IMR-90 (cell line): Measurements from ENCODE around the gene GLG1. TPM values are rescaled to one million over a fixed set of nuclear protein-coding genes. Genes with fewer than 3 reads are reported as not detected.
"Not testable (repeated sequence)": the region's sequence is repeated elsewhere in the genome, so short reads cannot be mapped to it uniquely, and the experiment has no call there.

Experiments used
- ATAC-seq: fragments of 200-7000 bp; cut with Tn5 transposase; 2 replicates; pipeline ENCODE4 v1.9.1; 2020; ENCODE audit warnings: low read depth, mild to moderate bottlenecking, moderate library complexity
- BruUV-seq: library from RNA; stranded (reverse); fragments of 400-500 nt; replicated peaks from 2 replicates; lab custom pipeline; 2021; lab: Mats Ljungman, UMichigan
- CTCF ChIA-PET: fragments of 300-600 bp; formaldehyde crosslinking; extraction: SDS; loops from one replicate; lab custom pipeline; 2021; ENCODE audit warnings: antibody characterized with exemption; lab: Yijun Ruan, JAX
- POLR2A ChIA-PET: fragments of 300-600 bp; sonication (Branson Sonifier 250); formaldehyde crosslinking; loops from one replicate; lab custom pipeline; 2022; ENCODE audit warnings: antibody characterized with exemption; ENCODE audit not compliant: unreplicated experiment; lab: Charles Lee
- DNase-seq: peaks from one replicate; pipeline ENCODE4 v3.0.0; 2013
- H2AFZ ChIP-seq: replicated peaks from 2 replicates; pipeline ENCODE3; 2013; ENCODE audit warnings: low read length, mild to moderate bottlenecking; ENCODE audit not compliant: poor library complexity
- H2AK5ac ChIP-seq: 2 replicates; pipeline ENCODE4 v1.6.1; 2013; ENCODE audit warnings: low read depth, low read length, inconsistent platforms
- H2AK9ac ChIP-seq: replicated peaks from 2 replicates; pipeline ENCODE3; 2013; ENCODE audit warnings: mild to moderate bottlenecking, low read depth, low read length, moderate library complexity; ENCODE audit not compliant: poor library complexity
- H2BK120ac ChIP-seq: 2 replicates; pipeline ENCODE4 v1.6.1; 2013; ENCODE audit warnings: low read depth, low read length, inconsistent platforms
- H2BK15ac ChIP-seq: 3 replicates; pipeline ENCODE4 v1.6.1; 2013; ENCODE audit warnings: low read depth, low read length, inconsistent platforms
- H2BK20ac ChIP-seq: 2 replicates; pipeline ENCODE4 v1.6.1; 2013; ENCODE audit warnings: low read depth, mild to moderate bottlenecking, inconsistent platforms, low read length, moderate library complexity
- H2BK5ac ChIP-seq: 2 replicates; pipeline ENCODE4 v1.6.1; 2013; ENCODE audit warnings: mild to moderate bottlenecking, low read depth, low read length, inconsistent platforms; ENCODE audit not compliant: poor library complexity, severe bottlenecking
- H3K14ac ChIP-seq: replicated peaks from 2 replicates; pipeline ENCODE4 v1.6.1; 2013; ENCODE audit warnings: low read depth, low read length, inconsistent platforms
- H3K18ac ChIP-seq: 2 replicates; pipeline ENCODE4 v1.6.1; 2013; ENCODE audit warnings: low read depth, low read length, control low read depth
- H3K23ac ChIP-seq: 2 replicates; pipeline ENCODE4 v1.6.1; 2013; ENCODE audit warnings: low read depth, low read length, inconsistent platforms
- H3K27ac ChIP-seq: 2 replicates; pipeline ENCODE4 v1.5.1; 2013; ENCODE audit warnings: mild to moderate bottlenecking, control low read depth, low read length; ENCODE audit not compliant: insufficient read depth
- H3K27me3 ChIP-seq: 2 replicates; pipeline ENCODE4 v1.6.1; 2013; ENCODE audit warnings: low read length; ENCODE audit not compliant: control insufficient read depth, insufficient read depth
- H3K36me3 ChIP-seq: 2 replicates; pipeline ENCODE4 v1.6.1; 2013; ENCODE audit warnings: low read length, mixed read lengths; ENCODE audit not compliant: control insufficient read depth, insufficient read depth
- H3K4ac ChIP-seq: 2 replicates; pipeline ENCODE4 v1.6.1; 2013; ENCODE audit warnings: low read depth, low read length, inconsistent platforms
- H3K4me1 ChIP-seq: 2 replicates; pipeline ENCODE4 v1.6.1; 2013; ENCODE audit warnings: low read length, mixed read lengths; ENCODE audit not compliant: control insufficient read depth, insufficient read depth
- H3K4me2 ChIP-seq: 2 replicates; pipeline ENCODE4 v1.6.1; 2013; ENCODE audit warnings: low read depth, mild to moderate bottlenecking, control low read depth, low read length, moderate library complexity
- H3K4me3 ChIP-seq: 2 replicates; pipeline ENCODE4 v1.5.1; 2013; ENCODE audit warnings: low read depth, mild to moderate bottlenecking, control low read depth, low read length, moderate library complexity; ENCODE audit not compliant: insufficient read depth
- H3K56ac ChIP-seq: 2 replicates; pipeline ENCODE4 v1.6.1; 2013; ENCODE audit warnings: low read length, inconsistent platforms; ENCODE audit not compliant: insufficient read depth; ENCODE audit errors: extremely low read depth
- H3K79me1 ChIP-seq, 2 experiments: 2 replicates each; pipeline ENCODE4 v1.6.1; 2013; ENCODE audit warnings: low read length in 2 of 2, inconsistent platforms in 1 of 2, low read depth in 1 of 2
- H3K9ac ChIP-seq: 2 replicates; pipeline ENCODE4 v1.6.1; 2013; ENCODE audit warnings: low read depth, low read length, control low read depth
- H3K9me1 ChIP-seq: 2 replicates; pipeline ENCODE4 v1.6.1; 2013; ENCODE audit warnings: low read length, inconsistent platforms; ENCODE audit not compliant: insufficient read depth
- H3K9me3 ChIP-seq: 2 replicates; pipeline ENCODE4 v1.6.1; 2013; ENCODE audit warnings: low read length; ENCODE audit not compliant: control insufficient read depth, insufficient read depth
- H4K20me1 ChIP-seq: 2 replicates; pipeline ENCODE4 v1.6.1; 2013; ENCODE audit warnings: low read length, inconsistent platforms; ENCODE audit not compliant: insufficient read depth
- H4K5ac ChIP-seq: 2 replicates; pipeline ENCODE4 v1.6.1; 2013; ENCODE audit warnings: mild to moderate bottlenecking, low read depth, low read length, control low read depth
- H4K8ac ChIP-seq, 2 experiments: 2 replicates each; pipeline ENCODE4 v1.6.1; 2013; ENCODE audit warnings: low read depth in 2 of 2, low read length in 2 of 2, control low read depth in 1 of 2, inconsistent platforms in 1 of 2
- H4K91ac ChIP-seq: 2 replicates; pipeline ENCODE4 v1.6.1; 2013; ENCODE audit warnings: low read depth, low read length, inconsistent platforms; ENCODE audit not compliant: insufficient read depth
- WGBS, 2 experiments: methylation state at CpG; one replicate each; pipeline versions ENCODE4 v1.1.5 to v1.1.7; 2013; ENCODE audit warnings: missing lambda C conversion rate in 2 of 2; ENCODE audit not compliant: insufficient read length in 1 of 2; ENCODE audit errors: extremely low coverage in 2 of 2; 5-methylcytosine and 5-hydroxymethylcytosine counted together
- dilution Hi-C: fragments of 300-500 bp; cut with HindIII; formaldehyde crosslinking; loops from one replicate; pipeline ENCODE4 v1.14.3; 2018; ENCODE audit warnings: low sequenced_read_pairs; ENCODE audit not compliant: unreplicated experiment
- in situ Hi-C: fragments of 300-500 bp; cut with MboI; formaldehyde crosslinking; loops from 3 replicates; pipeline ENCODE4 v1.14.3; 2019; ENCODE audit warnings: low sequenced_read_pairs, inconsistent platforms, mixed read lengths
- intact Hi-C: fragments of 100-400 bp; cut with micrococcal nuclease; formaldehyde crosslinking; loops from 2 replicates; pipeline ENCODE4 v1.10.0; 2022
- polyA plus RNA-seq, 3 experiments: library from polyadenylated mRNA; depleted of rRNA; stranded (reverse); fragments of >200 nt; gene quantifications; 2 replicates each; pipeline ENCODE4 v1.2.3, GENCODE V29; 2012; ENCODE audit warnings: low replicate concordance in 1 of 3
- total RNA-seq: library from RNA; depleted of rRNA; stranded (reverse); fragments of >200 nt; gene quantifications from 2 replicates; pipeline ENCODE4 v1.2.3, GENCODE V29; 2012

The GLG1 gene
- total and polyA plus RNA-seq, 2 of the 4 experiments (the other 2 are of a cell fraction): 91.0 to 107 TPM

DNA sequence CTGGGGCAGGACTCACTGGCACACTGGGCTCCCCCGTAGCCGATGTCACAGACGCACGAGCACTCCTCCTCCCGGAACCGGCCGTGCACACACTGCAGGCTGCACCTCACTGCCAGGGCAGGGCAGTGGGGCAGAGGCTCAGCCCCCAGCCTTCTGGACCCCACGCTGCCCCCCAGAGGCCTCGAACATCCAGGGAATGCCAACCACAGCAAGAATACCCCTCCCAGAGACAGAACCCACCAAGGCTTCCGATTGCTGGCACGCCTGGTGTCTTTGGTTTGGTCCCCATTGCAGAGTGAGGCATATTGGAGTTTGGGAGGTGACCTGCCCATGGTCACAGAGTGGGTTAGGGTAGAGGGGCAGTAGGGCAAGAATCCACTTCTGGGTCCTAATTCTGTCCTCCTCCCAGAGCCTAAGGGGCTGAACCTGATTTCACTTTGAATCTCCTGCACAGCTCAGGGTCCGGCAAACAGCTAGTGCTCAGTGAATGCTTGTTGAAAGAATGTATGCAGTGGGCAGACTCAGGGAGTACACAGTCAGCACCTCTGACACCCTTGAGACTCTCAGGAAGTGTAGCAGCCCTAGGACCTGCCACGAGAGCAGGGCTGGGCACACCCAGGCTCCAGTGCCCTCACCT, 194.7 kb downstream of the GLG1 start:
- in situ Hi-C loops, H3K9me1 ChIP-seq, H3K14ac ChIP-seq, ATAC-seq, H3K4me2 ChIP-seq, H2AK5ac ChIP-seq, H3K18ac ChIP-seq, H3K4me1 ChIP-seq, POLR2A ChIA-PET, H3K9me3 ChIP-seq, dilution Hi-C loops, H3K36me3 ChIP-seq, H3K79me1 ChIP-seq, CTCF ChIA-PET, H3K4me3 ChIP-seq, H3K4ac ChIP-seq, BruUV-seq, H2AFZ ChIP-seq, H4K5ac ChIP-seq, H3K56ac ChIP-seq, H3K23ac ChIP-seq, H4K20me1 ChIP-seq, intact Hi-C loops, H2BK15ac ChIP-seq, H2BK20ac ChIP-seq, H3K27me3 ChIP-seq, DNase-seq, H3K27ac ChIP-seq, H2BK5ac ChIP-seq, H4K91ac ChIP-seq, H4K8ac ChIP-seq, H2BK120ac ChIP-seq, H3K9ac ChIP-seq, H2AK9ac ChIP-seq: not testable (repeated sequence)
- WGBS, 2 experiments: no CpG with 5 or more reads among the region's 13 CpGs

DNA sequence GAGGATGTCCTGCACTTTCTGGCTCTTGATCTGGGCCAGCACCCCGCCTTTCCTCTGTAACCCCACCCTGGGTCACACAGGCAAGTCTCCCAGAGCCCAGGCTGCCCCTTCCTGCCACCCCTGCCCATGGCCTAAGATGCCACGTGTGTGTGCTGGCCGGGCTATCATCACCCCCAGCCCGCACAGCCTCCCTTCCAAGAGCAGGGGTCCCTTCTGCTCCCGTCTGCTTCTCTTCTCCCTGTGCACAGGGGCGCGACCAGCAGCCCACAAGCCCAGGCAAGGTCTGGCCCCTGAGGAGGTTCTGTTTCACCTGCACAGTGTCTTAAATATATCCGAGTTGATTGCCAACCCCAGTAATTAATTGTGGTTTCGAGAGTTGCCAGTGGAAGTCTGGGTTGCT, 195.9 kb downstream of the GLG1 start:
- H3K4me3 ChIP-seq, H4K5ac ChIP-seq, dilution Hi-C loops, DNase-seq, H3K4me2 ChIP-seq, H3K79me1 ChIP-seq, H4K91ac ChIP-seq, H3K27ac ChIP-seq, H3K4ac ChIP-seq, H3K18ac ChIP-seq, H3K9me3 ChIP-seq, in situ Hi-C loops, H3K14ac ChIP-seq, H3K4me1 ChIP-seq, H3K27me3 ChIP-seq, H3K23ac ChIP-seq, H3K56ac ChIP-seq, CTCF ChIA-PET, POLR2A ChIA-PET, H2BK20ac ChIP-seq, ATAC-seq, BruUV-seq, H2BK5ac ChIP-seq, H3K9ac ChIP-seq, H2AK5ac ChIP-seq, H2AK9ac ChIP-seq, H3K9me1 ChIP-seq, H4K8ac ChIP-seq, H2AFZ ChIP-seq, H4K20me1 ChIP-seq, H2BK15ac ChIP-seq, intact Hi-C loops, H3K36me3 ChIP-seq, H2BK120ac ChIP-seq: not testable (repeated sequence)
- WGBS, 2 experiments: no CpG with 5 or more reads among the region's 9 CpGs
